Choroid plexus epithelial cell (primary cell): ENCODE measurements around the gene EXD3.
"Not testable (repeated sequence)": the region's sequence is repeated elsewhere in the genome, so short reads cannot be mapped to it uniquely, and the experiment has no call there.

Experiments
- DNase-seq: peaks from one replicate; pipeline ENCODE4 v3.0.0-alpha.2; 2010; ENCODE audit warnings: low read depth
- H3K4me3 ChIP-seq: 2 replicates; pipeline ENCODE4 v1.5.1; 2011; ENCODE audit warnings: low read depth, mild to moderate bottlenecking, control low read depth, low read length, moderate library complexity
- CTCF ChIP-seq: conservative IDR thresholded peaks from 2 replicates; pipeline ENCODE4 v1.5.1; 2011; ENCODE audit warnings: low read depth, mild to moderate bottlenecking, control low read depth, inconsistent platforms, low read length, moderate library complexity

EXD3 gene

DNA sequence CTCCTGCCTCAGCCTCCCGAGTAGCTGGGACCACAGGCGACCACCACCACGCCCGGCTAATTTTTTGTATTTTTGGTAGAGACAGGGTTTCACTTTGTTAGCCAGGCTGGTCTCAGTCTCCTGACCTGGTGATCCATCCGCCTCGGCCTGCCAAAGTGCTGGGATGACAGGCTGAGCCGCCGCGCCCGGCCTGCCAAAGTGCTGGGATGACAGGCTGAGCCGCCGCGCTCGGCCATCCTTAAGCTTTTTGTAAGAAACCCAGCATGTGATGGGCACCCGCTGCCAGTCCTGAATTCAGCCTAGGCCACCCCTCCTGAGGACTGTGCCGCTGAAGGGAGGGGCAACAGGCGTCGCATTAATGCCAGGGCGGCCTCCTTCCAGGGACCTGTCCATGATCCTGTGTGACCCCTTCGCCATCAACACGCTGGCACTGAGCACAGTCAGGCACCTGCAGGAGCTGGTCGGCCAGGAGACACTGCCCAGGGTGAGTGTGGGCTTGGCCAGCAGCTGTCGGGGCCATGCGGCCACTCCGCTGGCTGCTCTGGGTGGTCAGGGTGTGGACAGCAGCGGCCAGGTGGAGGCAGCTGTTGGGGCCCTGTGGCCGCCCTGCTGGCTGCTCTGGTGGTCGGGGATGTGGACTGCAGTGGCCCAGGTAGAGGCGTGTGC, 157.3 kb downstream of the EXD3 start:
- TF ChIP-seq CTCF, result no peak
- DNase-seq, result no peak
- no peak overlapping the region for H3K4me3 ChIP-seq

GRCh38 chr9:137264067-137264466, 158.9 kb downstream of the EXD3 start:
- H3K4me3 ChIP-seq, result no peak overlapping the region
- TF ChIP-seq CTCF, result no peak
- DNase-seq, result no peak

GRCh38 chr9:137263506-137263905, 159.5 kb downstream of the EXD3 start:
- TF ChIP-seq CTCF, result no peak
- H3K4me3 ChIP-seq, result no peak overlapping the region
- DNase-seq, result no peak

DNA sequence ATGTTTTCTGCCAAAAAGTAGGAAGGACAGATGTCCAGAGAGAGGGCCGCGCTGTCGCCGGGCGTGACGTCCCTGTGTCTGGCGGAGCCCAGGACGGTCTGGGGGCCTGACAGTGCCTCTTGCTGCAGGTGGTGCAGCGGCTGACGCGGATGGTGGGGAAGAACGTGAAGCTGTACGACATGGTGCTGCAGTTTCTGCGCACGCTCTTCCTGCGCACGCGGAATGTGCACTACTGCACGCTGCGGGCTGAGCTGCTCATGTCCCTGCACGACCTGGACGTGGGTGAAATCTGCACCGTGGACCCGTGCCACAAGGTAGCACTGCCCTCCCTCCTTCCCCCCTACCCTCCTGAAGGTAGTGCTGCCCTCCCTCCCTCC, 160.1 kb downstream of the EXD3 start:
- DNase-seq, result no peak
- H3K4me3 ChIP-seq, result no peak overlapping the region
- no peak for TF ChIP-seq CTCF

GRCh38 chr9:137262173-137262908, 160.6 kb downstream of the EXD3 start:
- peak; percentile 63 for DNase-seq
- TF ChIP-seq CTCF, result peak; percentile 51
- not testable (repeated sequence) for H3K4me3 ChIP-seq
